ENCODE data around the gene COG4.

Gene COG4

GRCh38 chr16:70473446-70474319, 49.7 kb downstream of the COG4 start:
- H3K36me3 ChIP-seq (ENCODE audit: control insufficient read depth in 2 of 2, insufficient read depth in 1 of 2, low read length in 2 of 2) = peaks cover 0 to 18% of the 10 kb centered on the region in 2 experiments; a peak in 2 of 3 replicates
- CTCF ChIA-PET = interaction anchor here (0.6 to 1.2 kb wide), 2 partner anchors 12 to 58 kb away, joined by 3 read pairs; no protein-coding TSS in a partner anchor

GRCh38 chr16:70472786-70473433, 50.4 kb downstream of the COG4 start:
- CTCF ChIA-PET = interaction anchor here (1.2 kb wide), 1 partner anchor 12 kb away, joined by 3 read pairs; no protein-coding TSS in a partner anchor
- Histone ChIP-seq H3K9me3 (ENCODE audit: control insufficient read depth, insufficient read depth, low read depth, low read length) (no peaks in the 10 kb centered on the region), H3K27ac (ENCODE audit: extremely low read depth, low read depth, low read length) (no peak overlapping the region), H3K4me3 (ENCODE audit: low read depth, low read length) (no peak overlapping the region), H3K36me3 (ENCODE audit: control insufficient read depth in 2 of 2, insufficient read depth in 1 of 2, low read length in 2 of 2) (peaks cover 0 to 10% of the 10 kb centered on the region in 2 experiments; a peak in 2 of 3 replicates), H3K4me1 (ENCODE audit: control insufficient read depth, insufficient read depth, low read length) (peaks cover 2% of the 10 kb centered on the region; the same call in 1 of the 2 replicates)
- POLR2A ChIA-PET = no interaction called here
- TF ChIP-seq SP2 (tag by site-specific recombination; IDR thresholded peaks at IDR 0.05) (no peak), ZNF510 (tag by site-specific recombination; IDR thresholded peaks at IDR 0.05; ENCODE audit: insufficient replicate concordance) (no peak), PRDM2 (tag by site-specific recombination; IDR thresholded peaks at IDR 0.05; ENCODE audit: borderline replicate concordance) (no peak), ZNF184 (tag by site-specific recombination; IDR thresholded peaks at IDR 0.05) (no peak), ZSCAN4 (tag by site-specific recombination; IDR thresholded peaks at IDR 0.05) (no peak), ZNF585B (tag by site-specific recombination; IDR thresholded peaks at IDR 0.05) (no peak), ZBTB49 (tag by site-specific recombination; IDR thresholded peaks at IDR 0.05; ENCODE audit: low read depth) (no peak), ZNF146 (tag by site-specific recombination; IDR thresholded peaks at IDR 0.05) (no peak), TCF7L2 (IDR thresholded peaks at IDR 0.05; ENCODE audit: borderline replicate concordance, low read depth, low read length) (no peak)

More at GRCh38 chr16:70473446-70474319, 49.7 kb downstream of the COG4 start:
- H3K4me3 ChIP-seq (ENCODE audit: low read depth, low read length) = no peak overlapping the region
- H3K27ac ChIP-seq (ENCODE audit: extremely low read depth, low read depth, low read length) = no peak overlapping the region
- H3K9me3 ChIP-seq (ENCODE audit: control insufficient read depth, insufficient read depth, low read depth, low read length) = no peaks in the 10 kb centered on the region
- H3K4me1 ChIP-seq (ENCODE audit: control insufficient read depth, insufficient read depth, low read length) = peaks cover 2% of the 10 kb centered on the region; the same call in 1 of the 2 replicates
- POLR2A ChIA-PET = no interaction called here
- TF ChIP-seq ZNF148 (tag by site-specific recombination; IDR thresholded peaks at IDR 0.05; ENCODE audit: borderline replicate concordance) (no peak), CTCF (tag by site-specific recombination; IDR thresholded peaks at IDR 0.05) (peak; percentile 33; the same call in 1 of the 2 replicates)
